Mesenteric fat pad (tissue), 1 donor: ENCODE results near the gene HS1BP3. TPM values are rescaled to one million over a fixed set of nuclear protein-coding genes. Genes with fewer than 3 reads are reported as not detected.

Experiments
- DNase-seq: peaks from one replicate; pipeline ENCODE4 v3.0.0-alpha.2; 2020; ENCODE audit warnings: low spot score
- total RNA-seq: library from RNA; stranded (reverse); fragmentation: NEBNext Ultra II Directional; extraction: Animal tissue kit (Norgen Biotek cat#: 25700); gene quantifications from one replicate; pipeline ENCODE4 v1.2.1, GENCODE V29; 2021
- donor health status: DM: yes; HTN: yes; CAD: no.

HS1BP3 gene
- total RNA-seq, 1 donor from 2014 or later: 28.8 TPM

DNA sequence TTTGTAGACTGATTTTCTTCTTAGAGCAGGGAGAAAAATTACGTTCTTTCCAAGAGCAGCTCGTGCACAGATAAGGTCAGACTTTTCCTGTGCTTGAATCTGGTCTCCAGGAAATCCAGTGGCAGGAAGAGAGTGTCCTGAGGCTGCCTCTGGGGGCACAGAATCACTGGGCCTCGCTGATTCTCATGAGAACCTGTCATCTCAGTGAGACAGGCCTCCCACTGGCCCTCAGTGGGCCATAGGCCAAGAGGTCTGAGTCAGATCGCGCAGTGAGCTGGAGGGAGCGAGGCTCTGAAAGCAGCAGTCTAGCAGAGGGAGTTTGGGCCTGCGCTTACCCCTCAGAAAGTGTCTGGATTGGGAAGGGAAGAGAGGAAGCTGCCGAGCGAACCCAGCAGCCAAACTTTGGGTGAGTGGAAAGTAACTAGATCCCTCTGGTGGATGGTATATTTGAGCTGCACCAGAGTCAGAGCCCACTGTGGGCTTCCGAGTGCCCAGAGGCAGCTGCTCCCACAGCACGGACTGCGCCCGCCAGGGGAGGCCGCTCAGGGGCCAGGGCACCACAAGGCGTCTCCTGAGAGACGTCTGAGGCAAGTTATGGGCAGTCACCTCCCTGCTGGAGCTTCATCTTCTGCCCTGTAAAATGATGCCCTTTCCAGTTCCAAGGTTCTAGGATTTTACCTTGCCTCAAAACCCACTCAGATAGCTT, 24.2 kb upstream of the HS1BP3 start:
- no peak for DNase-seq

DNA sequence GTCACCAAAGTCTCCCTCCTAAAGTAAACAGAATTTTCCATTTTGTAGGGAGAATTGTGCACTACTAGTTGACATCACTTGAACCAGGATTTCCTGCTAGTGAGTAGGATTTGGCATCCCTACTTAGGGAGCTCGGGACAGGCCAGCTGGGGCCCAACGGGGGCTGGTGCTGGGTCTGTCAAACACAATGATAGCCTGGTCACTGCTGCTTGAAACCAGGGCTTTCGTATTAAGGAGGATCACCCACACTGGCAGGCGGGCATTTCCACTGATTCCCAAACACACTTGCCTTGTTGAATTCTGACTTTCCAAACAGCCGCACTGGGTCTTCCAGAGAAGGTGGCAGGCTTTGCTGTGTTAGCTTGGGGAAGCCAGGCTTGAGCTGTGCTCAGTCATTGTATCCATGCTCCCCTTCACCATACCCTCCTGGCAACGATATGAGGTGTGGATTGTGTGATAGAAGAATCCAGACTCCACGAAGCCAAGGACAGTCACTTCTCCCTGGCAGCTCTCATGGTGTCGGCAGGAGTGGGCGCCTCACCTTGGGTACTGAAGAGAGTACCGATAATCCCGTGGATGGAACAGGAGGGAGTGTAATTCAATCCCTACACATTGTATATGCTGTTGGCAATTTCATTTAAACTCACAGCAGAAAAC, 23.5 kb upstream of the HS1BP3 start:
- no peak for DNase-seq

DNA sequence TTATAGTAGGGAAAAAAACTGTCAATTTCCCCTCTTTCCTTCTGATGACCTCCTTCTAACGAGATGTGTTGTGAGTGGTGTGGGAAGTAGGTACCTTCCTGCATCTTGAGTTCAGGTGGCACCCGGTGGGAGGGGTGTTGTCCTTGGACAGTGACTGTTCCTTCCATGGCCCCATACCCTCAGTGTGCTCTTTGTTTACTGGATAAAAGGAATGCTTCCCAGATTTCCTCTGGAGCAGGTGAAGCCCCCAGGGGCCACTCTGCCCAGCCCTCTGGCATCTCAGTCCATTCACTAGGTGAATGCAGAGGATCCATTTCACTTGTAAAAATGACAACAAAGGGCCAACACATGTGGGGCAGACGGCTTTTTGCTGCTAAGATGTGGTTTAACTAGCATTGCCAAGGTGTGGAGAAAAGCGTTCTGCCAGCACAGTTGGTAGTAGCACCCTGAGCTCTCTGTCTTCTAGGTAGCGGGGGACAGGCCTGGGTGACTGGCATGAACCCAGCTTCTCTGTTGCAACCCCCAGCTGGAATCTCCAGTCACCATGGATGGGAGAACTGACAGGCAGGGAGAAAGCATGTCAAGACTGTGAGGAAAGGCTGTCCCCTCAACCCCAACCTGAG, 22.9 kb upstream of the HS1BP3 start:
- no peak for DNase-seq

DNA sequence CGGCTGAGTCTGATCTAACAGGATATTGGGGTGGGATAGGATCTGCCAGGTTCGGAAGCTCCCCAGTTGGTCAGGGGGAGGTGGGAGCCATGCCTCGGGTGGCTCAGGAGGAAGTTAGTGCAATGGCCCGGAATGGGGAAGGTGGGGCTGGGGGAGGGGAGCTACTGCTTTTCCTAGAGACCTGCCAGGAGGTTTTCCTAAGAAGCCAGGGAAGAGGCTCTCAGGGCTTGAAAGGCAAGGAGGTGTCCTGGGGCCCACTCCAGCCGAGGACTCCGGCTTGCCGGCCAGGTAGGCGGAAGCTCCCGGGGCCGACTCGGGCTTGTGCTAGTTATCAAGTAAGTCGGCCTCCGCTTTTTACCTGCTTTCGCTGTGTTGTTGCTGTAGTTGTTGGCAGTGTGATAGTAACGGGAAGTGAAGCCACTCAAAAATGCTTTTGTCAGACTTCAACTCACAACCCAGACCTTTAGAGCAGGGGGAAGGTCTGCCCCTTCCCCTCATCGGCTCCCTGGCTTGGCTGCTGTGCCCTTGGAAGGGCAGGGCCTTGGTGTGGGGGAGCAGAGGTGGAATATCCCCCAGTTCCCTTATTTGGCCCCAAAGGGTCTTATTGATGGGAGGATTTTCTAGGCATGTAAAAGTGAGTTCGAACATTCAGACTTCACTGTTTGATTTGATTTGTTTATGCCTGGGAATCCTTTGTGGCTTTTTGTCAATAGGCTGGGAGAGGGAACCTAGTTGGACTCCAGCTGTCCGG, 21.5 kb upstream of the HS1BP3 start:
- no peak for DNase-seq

DNA sequence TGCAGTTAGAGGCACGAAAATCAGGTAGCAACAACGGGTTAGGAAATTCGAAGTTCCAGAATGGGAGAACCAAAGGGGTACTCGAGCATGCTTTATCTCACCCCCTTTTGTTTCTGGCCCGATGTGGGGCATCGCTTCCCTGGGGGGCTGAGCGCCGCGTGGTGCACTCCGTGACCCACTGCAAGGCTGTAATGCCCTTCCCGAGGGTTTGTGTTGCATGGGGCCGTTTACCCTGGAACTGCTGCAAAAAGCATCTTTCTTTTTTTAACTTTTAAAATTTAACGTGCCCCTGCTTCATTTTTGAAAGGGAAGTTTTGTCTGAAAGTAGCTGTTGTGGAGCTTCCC, 20.8 kb upstream of the HS1BP3 start:
- no peak for DNase-seq

DNA sequence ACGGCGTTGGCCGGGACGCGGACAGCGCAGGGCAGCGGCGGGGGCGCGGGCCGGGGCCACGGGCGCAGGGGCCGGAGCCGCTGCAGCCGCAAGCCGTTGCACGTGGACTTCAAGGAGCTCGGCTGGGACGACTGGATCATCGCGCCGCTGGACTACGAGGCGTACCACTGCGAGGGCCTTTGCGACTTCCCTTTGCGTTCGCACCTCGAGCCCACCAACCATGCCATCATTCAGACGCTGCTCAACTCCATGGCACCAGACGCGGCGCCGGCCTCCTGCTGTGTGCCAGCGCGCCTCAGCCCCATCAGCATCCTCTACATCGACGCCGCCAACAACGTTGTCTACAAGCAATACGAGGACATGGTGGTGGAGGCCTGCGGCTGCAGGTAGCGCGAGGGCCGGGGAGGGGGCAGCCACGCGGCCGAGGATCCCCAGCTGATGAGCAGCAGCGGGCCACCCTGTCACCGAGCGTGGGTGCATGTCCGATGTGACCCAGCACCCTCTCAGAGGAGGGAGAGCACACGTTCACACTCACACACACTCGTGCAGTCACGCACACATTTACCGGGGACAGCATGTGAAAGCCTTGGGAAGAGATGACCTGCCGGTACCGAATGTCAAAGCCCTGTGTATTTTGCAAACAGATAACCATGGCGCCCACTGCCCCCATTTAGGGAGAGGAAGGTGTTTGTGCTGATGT, 20.3 kb upstream of the HS1BP3 start:
- DNase-seq: no peak

DNA sequence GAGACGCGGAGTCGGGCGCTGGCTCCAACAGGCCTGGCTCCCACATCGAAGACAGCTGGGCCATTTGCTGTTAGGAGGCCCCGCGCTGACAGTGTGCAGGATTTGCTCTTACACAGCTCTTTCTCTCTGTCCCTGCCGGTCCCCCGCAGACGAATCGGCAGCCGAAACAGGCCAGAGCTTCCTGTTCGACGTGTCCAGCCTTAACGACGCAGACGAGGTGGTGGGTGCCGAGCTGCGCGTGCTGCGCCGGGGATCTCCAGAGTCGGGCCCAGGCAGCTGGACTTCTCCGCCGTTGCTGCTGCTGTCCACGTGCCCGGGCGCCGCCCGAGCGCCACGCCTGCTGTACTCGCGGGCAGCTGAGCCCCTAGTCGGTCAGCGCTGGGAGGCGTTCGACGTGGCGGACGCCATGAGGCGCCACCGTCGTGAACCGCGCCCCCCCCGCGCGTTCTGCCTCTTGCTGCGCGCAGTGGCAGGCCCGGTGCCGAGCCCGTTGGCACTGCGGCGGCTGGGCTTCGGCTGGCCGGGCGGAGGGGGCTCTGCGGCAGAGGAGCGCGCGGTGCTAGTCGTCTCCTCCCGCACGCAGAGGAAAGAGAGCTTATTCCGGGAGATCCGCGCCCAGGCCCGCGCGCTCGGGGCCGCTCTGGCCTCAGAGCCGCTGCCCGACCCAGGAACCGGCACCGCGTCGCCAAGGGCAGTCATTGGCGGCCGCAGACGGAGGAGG, 19.6 kb upstream of the HS1BP3 start:
- no peak for DNase-seq

DNA sequence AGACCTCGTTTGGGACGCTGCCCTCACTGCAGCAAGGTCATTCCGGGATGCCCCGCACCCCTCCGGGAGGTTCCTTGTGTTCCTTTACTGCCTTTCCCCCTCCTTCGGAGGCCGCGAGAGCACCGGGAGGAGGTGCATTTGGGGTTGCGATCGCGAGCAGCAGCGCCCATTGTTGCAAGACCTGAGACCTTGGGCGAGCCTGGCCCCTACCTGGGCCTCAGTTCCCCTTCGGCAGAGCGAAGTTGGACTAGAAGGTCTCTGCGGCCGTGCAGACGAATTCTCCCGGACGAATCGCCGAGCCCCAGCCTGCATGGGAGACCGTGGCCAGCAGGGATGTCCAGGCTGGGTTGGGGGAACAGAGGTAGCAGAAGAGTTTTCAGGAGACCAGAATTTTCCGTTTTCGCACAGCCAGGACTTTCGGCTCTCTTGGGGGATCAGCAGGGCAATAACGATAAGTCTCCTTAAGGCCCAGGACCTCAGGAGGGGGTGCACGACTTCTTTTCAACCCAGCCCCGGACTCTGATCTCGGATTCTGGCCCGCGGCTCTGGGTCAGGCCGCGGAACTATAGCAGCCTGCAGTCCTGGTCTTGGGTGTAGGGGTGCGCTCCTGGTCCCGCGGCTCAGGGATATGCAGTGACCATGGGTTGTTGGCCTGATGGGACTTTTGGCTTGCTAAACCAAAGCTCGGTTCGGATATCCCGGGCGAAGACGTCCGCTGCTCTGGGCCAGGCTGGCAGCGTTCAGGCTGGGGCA, 18.8 kb upstream of the HS1BP3 start:
- no peak for DNase-seq

DNA sequence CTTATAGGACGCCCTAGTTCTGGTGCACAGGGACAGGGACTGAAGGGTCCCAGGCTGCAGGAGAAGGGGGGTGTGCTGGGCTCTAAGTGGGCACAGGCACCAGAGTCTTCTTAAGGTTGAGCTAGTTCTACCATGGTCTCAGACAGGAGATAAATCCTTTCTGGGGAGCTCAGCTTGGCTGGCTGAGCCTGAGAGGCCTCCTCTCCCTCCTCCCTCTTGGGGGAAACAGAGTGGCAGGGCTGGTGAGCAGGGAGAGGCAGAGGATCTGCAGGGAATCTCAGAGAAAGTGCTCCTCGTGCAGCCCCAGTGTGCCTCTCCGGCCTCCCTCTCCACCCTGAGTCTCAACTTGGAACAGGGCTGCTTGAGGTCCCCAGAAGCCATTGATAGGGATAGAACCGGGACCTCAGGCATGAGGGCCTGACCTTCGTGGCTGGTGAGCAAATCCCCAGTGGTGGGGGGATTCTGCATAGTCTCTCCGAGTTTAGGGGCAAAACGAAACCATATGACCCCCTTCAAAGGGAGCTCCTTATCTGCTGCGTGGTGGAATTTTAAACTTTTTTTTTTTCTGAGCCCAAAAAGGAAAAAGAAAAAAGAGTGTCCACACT, 18.1 kb upstream of the HS1BP3 start:
- no peak for DNase-seq

DNA sequence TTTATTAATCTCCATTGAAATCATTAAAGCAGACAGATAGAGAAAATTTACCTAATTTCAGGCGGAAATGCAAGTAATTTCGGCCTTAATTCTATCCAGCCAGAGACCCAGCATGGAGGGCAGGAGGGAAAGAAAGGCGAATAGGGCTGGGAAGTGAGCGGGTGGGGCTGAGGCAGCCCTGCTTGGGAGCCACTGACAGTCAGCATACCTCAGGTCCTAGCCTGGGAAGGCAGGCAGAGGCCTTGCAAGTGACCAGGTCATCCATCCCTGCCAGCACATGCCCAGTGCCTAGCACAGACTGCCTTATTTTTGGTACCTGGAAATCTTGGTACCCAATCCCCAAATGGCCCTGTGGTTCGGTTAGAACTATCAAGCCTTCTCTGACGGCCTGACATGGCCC, 17.6 kb upstream of the HS1BP3 start:
- no peak for DNase-seq

DNA sequence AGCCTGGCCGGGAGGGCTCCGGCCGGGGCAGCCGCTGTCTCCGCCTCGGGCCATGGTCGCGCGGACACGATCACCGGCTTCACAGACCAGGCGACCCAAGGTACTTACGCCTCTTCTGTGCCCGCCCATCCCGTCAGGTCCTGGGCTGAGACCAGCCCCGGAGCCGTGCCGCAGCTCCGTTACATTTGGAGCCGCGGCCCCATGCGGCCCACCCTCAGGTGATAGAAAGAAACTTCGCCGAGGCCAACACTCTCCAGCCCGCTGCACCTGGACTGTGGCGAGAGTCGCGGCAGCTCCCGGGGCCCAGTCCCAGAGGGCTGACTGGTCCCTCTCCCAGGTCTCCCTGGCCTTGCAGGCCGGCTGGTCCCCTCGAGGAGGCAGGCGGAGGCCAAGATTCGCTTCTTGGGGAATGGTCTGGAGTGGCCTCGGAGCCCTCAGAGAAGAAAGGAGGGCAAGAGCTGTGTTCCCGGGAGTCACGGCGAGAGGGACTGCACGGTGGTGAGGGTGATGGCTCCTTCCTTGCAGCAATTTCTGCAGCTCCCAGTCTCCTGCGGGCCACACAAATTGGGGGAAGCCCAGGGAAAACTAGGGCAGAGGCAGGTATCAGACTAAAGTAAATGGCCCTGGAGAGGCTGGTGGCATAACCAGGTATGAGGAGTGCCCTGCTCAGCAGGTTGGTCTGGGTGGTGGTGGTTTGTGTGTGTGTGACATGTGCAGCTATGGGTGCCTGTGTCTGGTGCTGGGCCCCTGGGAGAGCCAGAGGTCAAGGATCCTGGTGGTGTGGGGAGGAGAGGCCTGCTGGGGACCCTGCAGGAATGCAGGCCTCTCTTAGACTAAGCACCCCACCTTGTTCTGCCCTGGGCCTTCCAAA, 16.9 kb upstream of the HS1BP3 start:
- no peak for DNase-seq

DNA sequence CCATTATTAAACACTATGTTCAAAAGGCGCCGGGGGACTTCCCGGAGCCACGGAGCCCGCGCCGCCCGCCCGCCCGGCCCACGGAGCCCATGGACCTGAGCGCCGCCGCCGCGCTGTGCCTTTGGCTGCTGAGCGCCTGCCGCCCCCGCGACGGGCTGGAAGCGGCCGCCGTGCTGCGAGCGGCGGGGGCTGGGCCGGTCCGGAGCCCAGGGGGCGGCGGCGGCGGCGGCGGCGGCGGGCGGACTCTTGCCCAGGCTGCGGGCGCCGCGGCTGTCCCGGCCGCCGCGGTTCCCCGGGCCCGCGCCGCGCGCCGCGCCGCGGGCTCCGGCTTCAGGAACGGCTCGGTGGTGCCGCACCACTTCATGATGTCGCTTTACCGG, 16.2 kb upstream of the HS1BP3 start:
- no peak for DNase-seq

DNA sequence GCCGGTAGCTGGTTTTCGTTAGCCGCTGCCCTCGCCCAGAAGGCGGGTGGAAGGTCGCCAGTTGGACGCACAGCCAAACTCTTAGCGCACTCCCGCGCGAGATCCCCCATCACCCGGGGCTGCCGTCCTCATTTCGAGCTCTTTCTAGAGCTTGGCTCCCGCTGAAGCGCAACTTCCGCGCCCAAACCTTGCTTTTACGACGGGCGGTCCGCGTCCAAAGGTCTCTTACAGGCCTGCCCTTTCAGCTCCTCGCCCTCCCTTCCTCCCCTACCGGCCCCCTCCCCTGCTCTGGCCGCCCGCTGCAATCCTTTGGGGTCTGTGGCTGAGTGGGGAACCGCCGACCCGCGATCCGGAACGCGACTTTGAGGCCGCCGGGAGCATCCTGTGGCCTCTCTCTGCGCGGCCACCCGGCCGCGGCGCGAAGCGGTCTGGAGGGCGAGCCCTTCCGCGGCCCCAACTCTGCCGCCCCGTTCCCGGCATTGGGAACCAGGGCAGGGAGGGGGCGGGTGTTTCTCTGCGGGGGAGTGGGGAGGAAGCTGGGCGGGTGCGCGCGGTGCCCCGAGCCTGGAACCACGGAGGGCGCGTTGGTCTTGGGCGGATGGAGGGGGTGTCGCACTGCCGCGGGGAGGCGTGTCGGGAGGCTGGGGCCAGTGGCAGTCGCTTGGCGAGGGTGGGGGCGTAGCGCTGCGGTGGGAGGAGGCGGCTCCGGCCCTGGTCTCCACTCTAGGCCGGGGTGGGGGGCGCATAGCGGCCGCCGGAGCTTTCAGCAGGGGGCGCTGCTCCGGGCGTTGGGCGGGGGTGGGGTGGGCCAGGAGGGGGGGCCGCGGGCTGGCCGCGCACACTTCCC, 15.6 kb upstream of the HS1BP3 start, which contains the start of gene GDF7:
Gene GDF7 (plus strand): TSS at position 841 of the 847 bp plus-strand sequence. CDS start 96 bp downstream, outside the sequence.
- DNase-seq: peak; percentile 89

DNA sequence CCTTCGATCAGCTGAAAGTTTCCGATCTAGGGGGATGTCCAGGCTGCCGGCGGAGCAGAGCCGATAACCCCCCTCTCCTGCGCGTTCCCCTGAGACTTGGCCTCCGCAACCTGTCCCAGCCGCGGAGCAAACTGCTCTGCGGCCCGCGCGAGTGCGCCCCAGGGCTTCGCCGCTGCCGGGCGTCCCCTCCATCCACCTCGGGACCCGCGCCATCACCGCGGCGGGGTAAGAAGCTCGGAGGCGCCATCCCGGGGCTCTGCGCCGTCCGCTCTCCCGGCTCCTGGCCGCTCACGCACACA, 15.1 kb upstream of the HS1BP3 start:
- DNase-seq: no peak

DNA sequence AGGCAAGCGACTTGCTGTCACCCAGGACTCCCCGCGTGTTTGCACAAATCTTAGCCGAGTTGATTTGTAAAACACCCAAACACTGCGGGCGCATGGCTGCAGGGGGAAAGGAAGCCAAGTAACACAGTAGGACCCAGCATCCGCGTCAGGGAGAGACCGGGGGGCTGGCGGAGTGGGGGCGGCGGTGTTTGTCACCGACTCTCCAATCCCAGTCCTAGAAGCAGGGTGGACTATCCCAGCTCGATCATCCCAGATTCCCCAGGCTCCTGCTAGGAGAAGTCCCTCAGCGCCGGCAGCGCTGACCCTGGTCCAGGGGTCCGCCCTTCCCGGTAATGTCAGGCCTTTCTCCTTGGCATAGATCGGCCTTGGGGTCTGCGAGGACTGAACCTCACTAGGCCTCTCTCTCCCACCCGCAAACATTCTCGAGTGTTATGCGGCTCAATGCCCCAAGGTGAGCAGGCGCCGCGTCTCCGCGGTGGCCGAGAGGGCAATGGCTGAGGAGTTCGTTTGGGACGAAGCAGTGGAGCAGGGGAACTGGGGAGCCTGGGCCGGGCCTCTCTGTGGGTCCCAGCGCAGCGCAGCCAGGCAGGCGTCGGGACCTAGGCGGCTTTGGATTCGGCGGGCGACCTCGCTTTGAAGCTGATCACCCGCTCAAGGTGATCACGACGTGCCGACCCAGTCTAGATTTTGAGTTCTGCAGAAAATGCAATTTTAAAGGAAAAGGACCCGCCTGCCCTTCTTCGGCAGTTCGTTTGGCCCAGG, 14.5 kb upstream of the HS1BP3 start:
- DNase-seq: no peak

DNA sequence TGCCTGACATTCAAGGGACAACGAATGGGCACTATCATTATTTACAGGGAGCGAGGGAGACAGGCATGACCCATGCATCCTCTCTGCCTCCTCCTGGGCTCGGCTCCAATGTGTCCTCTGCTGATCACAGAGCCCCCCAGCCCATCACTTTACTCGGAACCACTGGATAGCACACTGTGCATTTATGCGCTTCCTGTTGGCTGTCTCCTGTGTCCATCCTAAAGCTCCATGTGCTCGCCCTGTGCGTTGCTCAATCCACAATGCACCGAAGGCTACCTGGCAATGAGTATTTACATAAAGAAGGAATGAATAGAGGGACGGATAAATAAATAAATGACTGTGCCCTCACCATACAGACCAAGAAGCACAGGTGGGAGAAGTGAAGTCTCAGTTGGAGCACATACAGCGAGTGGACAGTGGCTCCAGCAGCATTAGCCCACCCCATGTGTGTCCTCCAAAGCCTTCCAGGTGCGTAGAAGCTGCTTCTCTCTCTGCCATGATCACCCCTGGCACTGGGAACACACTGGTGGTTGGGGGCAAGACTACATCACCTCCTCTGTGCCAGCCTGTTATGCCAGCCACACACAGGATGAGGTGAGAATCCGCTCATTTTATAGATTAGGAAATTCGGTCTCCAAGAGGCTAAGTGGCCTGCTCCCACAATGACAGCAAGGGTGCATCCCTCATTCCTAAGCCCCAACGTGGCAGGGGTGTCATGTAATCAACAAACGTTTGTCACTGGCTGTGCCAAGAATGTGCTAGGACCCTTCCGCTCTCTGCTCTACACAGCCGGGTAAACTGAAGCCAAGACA, 13.7 kb upstream of the HS1BP3 start:
- DNase-seq: no peak
